PC-3 (cell line): ENCODE data around the gene BIRC7. TPM values are rescaled to one million over a fixed set of nuclear protein-coding genes. Genes with fewer than 3 reads are reported as not detected.

Experiments used
- ATAC-seq: fragments of 200-7000 bp; cut with Tn5 transposase; 2 replicates; pipeline ENCODE4 v1.9.1; 2020; ENCODE audit warnings: mild to moderate bottlenecking, moderate library complexity
- BruUV-seq: library from RNA; stranded (reverse); fragments of 400-500 nt; replicated peaks from 2 replicates; lab custom pipeline; 2021; lab: Mats Ljungman, UMichigan
- CTCF ChIA-PET: fragments of 300-600 bp; sonication (Branson Sonifier 250); formaldehyde crosslinking; loops from one replicate; lab custom pipeline; 2022; ENCODE audit warnings: antibody characterized with exemption; lab: Charles Lee
- POLR2A ChIA-PET: fragments of 300-600 bp; sonication (Branson Sonifier 250); formaldehyde crosslinking; loops from one replicate; lab custom pipeline; 2022; ENCODE audit warnings: antibody characterized with exemption; ENCODE audit not compliant: unreplicated experiment; lab: Charles Lee
- DNase-seq: peaks from one replicate; pipeline ENCODE4 v3.0.0-alpha.2; 2015
- H2AFZ ChIP-seq: fragments of 300-600 bp; sonication (generic); 2 replicates; pipeline ENCODE4 v1.6.0; 2016; ENCODE audit warnings: antibody characterized with exemption, low read length
- H3F3A ChIP-seq: fragments of 300-600 bp; sonication (generic); one replicate; pipeline ENCODE4 v1.6.0; 2017; ENCODE audit warnings: antibody characterized with exemption, low read length, control low read depth, mild to moderate bottlenecking; ENCODE audit not compliant: unreplicated experiment
- H3K27ac ChIP-seq: fragments of 300-600 bp; sonication (generic); 2 replicates; pipeline ENCODE4 v1.5.1; 2016; ENCODE audit warnings: mild to moderate bottlenecking, low read length
- H3K27me3 ChIP-seq: fragments of 300-600 bp; sonication (generic); 2 replicates; pipeline ENCODE4 v1.6.1; 2016; ENCODE audit warnings: low read length, mixed read lengths
- H3K36me3 ChIP-seq: fragments of 300-600 bp; sonication (generic); 2 replicates; pipeline ENCODE4 v1.6.1; 2016; ENCODE audit warnings: low read depth, mixed run types, low read length, mixed read lengths
- H3K4me1 ChIP-seq: fragments of 300-600 bp; sonication (generic); 2 replicates; pipeline ENCODE4 v1.5.1; 2016; ENCODE audit warnings: low read length; ENCODE audit not compliant: insufficient read depth
- H3K4me2 ChIP-seq: fragments of 300-600 bp; sonication (generic); 2 replicates; pipeline ENCODE4 v1.6.0; 2016; ENCODE audit warnings: low read length
- H3K4me3 ChIP-seq: fragments of 300-600 bp; sonication (generic); 2 replicates; pipeline ENCODE4 v1.5.1; 2016; ENCODE audit warnings: mild to moderate bottlenecking, low read length, mixed read lengths
- H3K79me2 ChIP-seq: fragments of 300-600 bp; sonication (generic); 2 replicates; pipeline ENCODE4 v1.6.1; 2017; ENCODE audit warnings: low read length, mixed read lengths
- H3K9ac ChIP-seq: fragments of 300-600 bp; sonication (generic); 2 replicates; pipeline ENCODE4 v1.6.0; 2016; ENCODE audit warnings: mild to moderate bottlenecking, low read length
- H3K9me2 ChIP-seq: fragments of 300-600 bp; sonication (generic); replicated peaks from 2 replicates; pipeline ENCODE4 v1.6.1; 2016; ENCODE audit warnings: mixed run types, low read length, mixed read lengths
- H3K9me3 ChIP-seq: fragments of 300-600 bp; sonication (generic); 2 replicates; pipeline ENCODE4 v1.6.1; 2016; ENCODE audit warnings: low read length, mixed read lengths
- H4K20me1 ChIP-seq: fragments of 300-600 bp; sonication (generic); 2 replicates; pipeline ENCODE4 v1.6.1; 2016; ENCODE audit warnings: low read length, mixed read lengths
- EZH2 ChIP-seq: fragments of 300-600 bp; sonication (generic); IDR thresholded peaks from one replicate; pipeline ENCODE4 v1.6.1; 2017; ENCODE audit warnings: antibody characterized with exemption, mild to moderate bottlenecking, low read length; ENCODE audit not compliant: unreplicated experiment
- EZH2phosphoT487 ChIP-seq: fragments of 300-600 bp; sonication (generic); IDR thresholded peaks from 2 replicates; pipeline ENCODE4 v1.6.1; 2018; ENCODE audit warnings: mild to moderate bottlenecking, antibody characterized with exemption, low read length, borderline replicate concordance
- intact Hi-C: fragments of 100-400 bp; cut with micrococcal nuclease; formaldehyde crosslinking; loops from 2 replicates; pipeline ENCODE4 v1.9.0; 2023
- total RNA-seq: library from RNA; depleted of rRNA; stranded (reverse); fragments of >200 nt; gene quantifications from 2 replicates; pipeline ENCODE4 v1.2.3, GENCODE V29; 2014
- TF ChIP-seq, protein P1 (sequence below): fragments of 300-600 bp; sonication (generic); conservative IDR thresholded peaks from 2 replicates; pipeline ENCODE4 v1.5.1; 2017; ENCODE audit warnings: antibody characterized with exemption, low read depth, mild to moderate bottlenecking, low read length

The BIRC7 gene
- total RNA-seq, 1 experiment from 2014 or later = not detected

- Histone ChIP-seq H3K9ac (no peak overlapping the region), H3K27me3 (peaks cover 11% of the 10 kb centered on the region), H3K4me3 (no peak overlapping the region), H3F3A (no peaks in the 10 kb centered on the region), H4K20me1 (no peaks in the 10 kb centered on the region), H3K79me2 (no peaks in the 10 kb centered on the region), H2AFZ (no peak overlapping the region), H3K4me1 (0 out of 2 replicates have a peak, but pooled peaks cover 6% of the 10 kb centered on the region), H3K36me3 (no peaks in the 10 kb centered on the region), H3K27ac (no peak overlapping the region), H3K9me2 (no peaks in the 10 kb centered on the region), H3K4me2 (no peak overlapping the region), H3K9me3 (no peaks in the 10 kb centered on the region)
- no peak for DNase-seq
- no peak for TF ChIP-seq EZH2
- TF ChIP-seq, protein P1, sequence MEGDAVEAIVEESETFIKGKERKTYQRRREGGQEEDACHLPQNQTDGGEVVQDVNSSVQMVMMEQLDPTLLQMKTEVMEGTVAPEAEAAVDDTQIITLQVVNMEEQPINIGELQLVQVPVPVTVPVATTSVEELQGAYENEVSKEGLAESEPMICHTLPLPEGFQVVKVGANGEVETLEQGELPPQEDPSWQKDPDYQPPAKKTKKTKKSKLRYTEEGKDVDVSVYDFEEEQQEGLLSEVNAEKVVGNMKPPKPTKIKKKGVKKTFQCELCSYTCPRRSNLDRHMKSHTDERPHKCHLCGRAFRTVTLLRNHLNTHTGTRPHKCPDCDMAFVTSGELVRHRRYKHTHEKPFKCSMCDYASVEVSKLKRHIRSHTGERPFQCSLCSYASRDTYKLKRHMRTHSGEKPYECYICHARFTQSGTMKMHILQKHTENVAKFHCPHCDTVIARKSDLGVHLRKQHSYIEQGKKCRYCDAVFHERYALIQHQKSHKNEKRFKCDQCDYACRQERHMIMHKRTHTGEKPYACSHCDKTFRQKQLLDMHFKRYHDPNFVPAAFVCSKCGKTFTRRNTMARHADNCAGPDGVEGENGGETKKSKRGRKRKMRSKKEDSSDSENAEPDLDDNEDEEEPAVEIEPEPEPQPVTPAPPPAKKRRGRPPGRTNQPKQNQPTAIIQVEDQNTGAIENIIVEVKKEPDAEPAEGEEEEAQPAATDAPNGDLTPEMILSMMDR = no peak
- TF ChIP-seq EZH2phosphoT487 = no peak
- ChIA-PET CTCF (no interaction called here), POLR2A (no interaction called here)
- no TSS peak for BruUV-seq
- intact Hi-C loops = no loop called here
- ATAC-seq = no peak
Measured at GRCh38 chr20:63242736-63243135, 7.0 kb downstream of the BIRC7 start.

GRCh38 chr20:63243604-63244247 is 8.0 kb downstream of the BIRC7 start:
- H3K4me2 ChIP-seq = no peak overlapping the region
- no peaks in the 10 kb centered on the region for H3K9me3 ChIP-seq
- H3F3A ChIP-seq = no peaks in the 10 kb centered on the region
- ChIA-PET POLR2A (no interaction called here), CTCF (no interaction called here)
- no peaks in the 10 kb centered on the region for H3K79me2 ChIP-seq
- no peak overlapping the region for H2AFZ ChIP-seq
- no peak overlapping the region for H3K4me3 ChIP-seq
- ATAC-seq (no peak), DNase-seq (no peak)
- H4K20me1 ChIP-seq = no peaks in the 10 kb centered on the region
- no peak overlapping the region for H3K9ac ChIP-seq
- intact Hi-C loops = no loop called here
- peaks cover 21% of the 10 kb centered on the region for H3K27me3 ChIP-seq
- H3K9me2 ChIP-seq = no peaks in the 10 kb centered on the region
- TF ChIP-seq EZH2 (no peak), EZH2phosphoT487 (no peak)
- TF ChIP-seq, protein P1 = no peak
- no peaks in the 10 kb centered on the region for H3K36me3 ChIP-seq
- 0 out of 2 replicates have a peak, but pooled peaks cover 7% of the 10 kb centered on the region for H3K4me1 ChIP-seq
- BruUV-seq = no TSS peak
- no peak overlapping the region for H3K27ac ChIP-seq

GRCh38 chr20:63244468-63244867 is 8.8 kb downstream of the BIRC7 start:
- Histone ChIP-seq H3K4me3 (no peak overlapping the region), H3F3A (no peaks in the 10 kb centered on the region), H3K9me3 (no peaks in the 10 kb centered on the region), H3K36me3 (no peaks in the 10 kb centered on the region), H3K9ac (no peak overlapping the region), H3K9me2 (no peaks in the 10 kb centered on the region), H3K4me1 (peaks cover 14% of the 10 kb centered on the region; the same call in 1 of the 2 replicates), H3K27me3 (peaks cover 26% of the 10 kb centered on the region), H4K20me1 (no peaks in the 10 kb centered on the region), H3K79me2 (no peaks in the 10 kb centered on the region), H2AFZ (no peak overlapping the region), H3K4me2 (no peak overlapping the region), H3K27ac (no peak overlapping the region)
- BruUV-seq = no TSS peak
- DNase-seq (no peak), ATAC-seq (no peak)
- TF ChIP-seq, protein P1 = no peak
- no peak for TF ChIP-seq EZH2phosphoT487
- TF ChIP-seq EZH2 = no peak
- intact Hi-C loops = no loop called here
- ChIA-PET CTCF (no interaction called here), POLR2A (no interaction called here)
